Mesodermal cell (in vitro differentiated cells): ENCODE measurements around the gene RAB31.

Experiments
- H3K27ac ChIP-seq: 2 replicates; pipeline ENCODE4 v1.7.0; 2013; ENCODE audit warnings: mild to moderate bottlenecking, low read depth, low read length, moderate library complexity; ENCODE audit not compliant: severe bottlenecking
- H3K36me3 ChIP-seq: 2 replicates; pipeline ENCODE4 v1.7.1; 2013; ENCODE audit warnings: mild to moderate bottlenecking, low read length, moderate library complexity; ENCODE audit not compliant: control insufficient read depth, insufficient read depth
- H3K4me1 ChIP-seq: one replicate; pipeline ENCODE4 v1.7.1; 2013; ENCODE audit warnings: mild to moderate bottlenecking, low read length; ENCODE audit not compliant: insufficient read depth, control insufficient read depth, poor library complexity, severe bottlenecking
- H3K4me3 ChIP-seq: 2 replicates; pipeline ENCODE4 v1.7.0; 2013; ENCODE audit warnings: low read length, control low read depth, mild to moderate bottlenecking; ENCODE audit not compliant: insufficient read depth, poor library complexity, severe bottlenecking; ENCODE audit errors: extremely low read depth
- H3K9me3 ChIP-seq: 2 replicates; pipeline ENCODE4 v1.7.1; 2013; ENCODE audit warnings: mild to moderate bottlenecking, low read length, moderate library complexity; ENCODE audit not compliant: control insufficient read depth
- WGBS, 2 experiments: methylation state at CpG; one replicate each; pipeline ENCODE4 v1.1.5; 2013; ENCODE audit warnings: missing lambda C conversion rate in 2 of 2; ENCODE audit not compliant: insufficient coverage in 2 of 2; 5-methylcytosine and 5-hydroxymethylcytosine counted together

The RAB31 gene

DNA sequence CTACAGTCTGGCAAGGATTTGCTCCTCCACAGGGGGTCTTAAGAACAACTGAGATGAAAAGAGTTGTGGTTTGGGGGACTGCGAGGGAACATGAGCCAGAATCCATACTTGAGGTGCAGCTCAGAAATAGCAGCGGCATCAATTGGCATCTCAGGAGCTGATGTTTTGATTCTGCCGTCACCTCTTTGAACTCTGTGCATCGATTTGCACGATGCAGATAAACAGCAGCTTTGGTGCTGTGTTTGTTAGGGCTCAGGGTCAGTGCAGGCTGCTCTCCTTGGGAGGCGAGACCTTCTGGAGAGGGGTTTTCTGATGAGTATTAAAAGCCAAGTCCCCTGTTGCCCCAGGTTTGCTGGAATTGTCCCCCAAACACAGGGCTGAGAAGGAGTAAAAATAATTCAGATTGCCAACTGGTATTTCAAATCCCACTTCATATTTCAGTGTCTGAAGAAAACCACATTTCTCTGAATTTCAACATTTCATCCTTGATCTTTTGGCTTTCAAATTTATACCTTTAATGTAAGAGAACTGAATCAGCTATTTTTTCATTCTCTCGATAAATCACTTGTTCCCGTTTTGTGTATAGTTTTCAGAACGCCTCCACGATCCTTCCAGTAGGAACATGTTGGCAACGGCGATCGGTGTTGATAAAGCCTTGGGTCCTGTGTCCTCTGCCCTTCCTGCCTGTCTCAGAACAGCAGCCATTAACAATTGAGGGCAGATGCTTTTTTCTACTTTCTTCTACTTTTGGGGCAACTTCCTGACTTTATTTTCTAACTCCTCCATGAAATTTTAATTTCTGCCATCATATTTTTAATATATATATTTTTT, 65.0 kb downstream of the RAB31 start:
- Histone ChIP-seq H3K36me3 (peaks cover 35% of the 10 kb centered on the region), H3K27ac (no peak overlapping the region), H3K4me1 (peaks cover 26% of the 10 kb centered on the region), H3K9me3 (no peaks in the 10 kb centered on the region), H3K4me3 (no peak overlapping the region)
- WGBS, 2 experiments: 94 to 96% methylated on average over 11 to 12 of the region's 13 CpGs

- peaks cover 39% of the 10 kb centered on the region for H3K36me3 ChIP-seq
- H3K4me3 ChIP-seq: no peak overlapping the region
- 92% methylated on average over 4 of the region's 5 CpGs; no CpG with 5 or more reads in 1 of the 2 experiments for WGBS, 2 experiments
- no peak overlapping the region for H3K27ac ChIP-seq
- H3K9me3 ChIP-seq: no peaks in the 10 kb centered on the region
- peaks cover 26% of the 10 kb centered on the region for H3K4me1 ChIP-seq
These were observed 66.0 kb downstream of the RAB31 start for GRCh38 chr18:9774150-9774549.

DNA sequence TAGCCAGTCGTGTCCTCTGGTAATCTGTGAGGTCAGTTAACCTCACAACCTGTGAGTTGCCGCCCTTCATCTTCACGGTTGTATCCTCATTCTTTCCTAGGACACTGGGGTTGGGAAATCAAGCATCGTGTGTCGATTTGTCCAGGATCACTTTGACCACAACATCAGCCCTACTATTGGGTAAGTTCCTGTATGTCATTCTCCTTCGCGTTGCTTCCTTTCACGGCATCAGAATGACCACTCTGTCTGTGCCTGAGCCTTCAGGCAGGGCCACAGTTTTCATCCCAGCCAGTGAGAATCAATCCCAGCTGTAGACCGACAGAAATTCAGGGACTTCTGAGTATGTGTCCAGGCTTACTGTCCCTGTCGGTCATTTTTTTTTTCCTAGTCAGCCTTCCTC, 67.1 kb downstream of the RAB31 start:
- no peak overlapping the region for H3K27ac ChIP-seq
- H3K36me3 ChIP-seq: peaks cover 48% of the 10 kb centered on the region
- no peak overlapping the region for H3K4me3 ChIP-seq
- 89 to 95% methylated on average over 10 of the region's 10 CpGs for WGBS, 2 experiments
- no peaks in the 10 kb centered on the region for H3K9me3 ChIP-seq
- peaks cover 25% of the 10 kb centered on the region for H3K4me1 ChIP-seq

DNA sequence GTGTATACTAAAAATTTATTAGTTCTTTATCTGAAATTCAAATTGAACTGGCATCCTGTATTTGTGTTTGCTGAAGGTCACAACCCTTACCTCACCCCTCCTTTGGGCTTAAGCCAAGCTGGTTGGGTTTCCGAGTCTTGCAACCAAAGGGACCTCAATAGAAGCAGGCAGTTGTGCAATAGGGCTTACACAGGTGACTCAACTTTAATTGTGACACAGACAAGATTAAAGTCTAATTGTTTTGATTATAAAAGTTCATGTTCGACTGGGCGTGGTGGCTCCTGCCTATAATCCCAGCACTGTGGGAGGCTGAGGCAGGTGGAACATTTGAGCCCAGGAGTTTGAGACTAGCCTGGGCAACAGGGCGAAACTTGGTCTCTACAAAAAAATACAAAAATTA, 71.5 kb downstream of the RAB31 start:
- no peak overlapping the region for H3K27ac ChIP-seq
- H3K4me3 ChIP-seq: no peak overlapping the region
- peaks cover 15% of the 10 kb centered on the region for H3K4me1 ChIP-seq
- H3K36me3 ChIP-seq: peaks cover 55% of the 10 kb centered on the region
- WGBS, 2 experiments: 97 to 100% methylated on average over 3 of the region's 4 CpGs
- H3K9me3 ChIP-seq: no peaks in the 10 kb centered on the region

DNA sequence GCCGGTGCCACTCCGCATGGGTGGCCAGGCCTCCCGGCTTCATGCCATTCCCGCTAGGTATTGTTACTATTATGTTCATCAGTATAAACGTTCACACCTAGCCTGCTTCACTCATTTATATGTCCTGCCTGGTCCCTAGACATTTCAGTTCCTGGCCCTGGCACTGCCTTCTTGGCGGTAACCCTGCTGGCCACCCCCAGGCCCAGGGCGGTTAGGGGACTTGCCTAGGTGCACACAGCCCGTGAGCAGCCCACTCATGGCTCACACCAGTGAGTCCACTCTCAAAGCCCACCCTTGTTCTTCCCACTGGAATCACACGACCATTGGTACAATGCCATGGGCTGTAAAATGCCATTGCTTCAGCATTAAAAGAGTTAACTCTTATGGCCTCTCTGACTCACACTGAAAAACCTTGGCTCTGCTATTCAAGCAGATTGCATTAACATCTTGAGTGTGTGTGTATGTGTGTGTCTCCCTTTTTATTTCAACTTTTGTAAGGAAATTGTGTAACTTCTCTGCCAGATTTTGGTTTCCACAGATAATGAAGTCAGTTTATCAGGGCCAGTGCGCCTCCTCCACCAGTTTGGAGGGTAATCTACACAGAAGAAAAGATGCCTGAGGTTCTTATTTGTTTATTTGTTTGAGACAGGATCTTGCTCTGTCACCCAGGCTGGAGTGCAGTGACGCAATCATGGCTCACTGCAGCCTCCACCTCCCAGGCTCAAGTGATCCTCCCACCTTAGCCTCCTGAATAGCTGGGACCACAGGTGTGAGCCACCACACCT, 74.2 kb downstream of the RAB31 start:
- Histone ChIP-seq H3K27ac (peak overlapping the region; percentile 69), H3K4me3 (no peak overlapping the region)
- WGBS, 2 experiments: 87% methylated on average over 10 of the region's 11 CpGs

GRCh38 chr18:9786631-9787030, 78.5 kb downstream of the RAB31 start:
- H3K4me3 ChIP-seq: no peak overlapping the region
- peaks cover 10% of the 10 kb centered on the region for H3K4me1 ChIP-seq
- 80 to 90% methylated on average over 2 of the region's 3 CpGs for WGBS, 2 experiments
- H3K9me3 ChIP-seq: no peaks in the 10 kb centered on the region
- H3K27ac ChIP-seq: no peak overlapping the region
- peaks cover 53% of the 10 kb centered on the region for H3K36me3 ChIP-seq

More for the DNA sequence above, 74.2 kb downstream of the RAB31 start:
- Histone ChIP-seq H3K36me3 (peaks cover 58% of the 10 kb centered on the region), H3K4me1 (peaks cover 15% of the 10 kb centered on the region), H3K9me3 (no peaks in the 10 kb centered on the region)

GRCh38 chr18:9787036-9787435, 78.9 kb downstream of the RAB31 start:
- 100% methylated on average over 1 of the region's 1 CpG for WGBS, 2 experiments
- Histone ChIP-seq H3K36me3 (peaks cover 57% of the 10 kb centered on the region), H3K27ac (no peak overlapping the region), H3K9me3 (no peaks in the 10 kb centered on the region), H3K4me1 (peaks cover 6% of the 10 kb centered on the region), H3K4me3 (no peak overlapping the region)

GRCh38 chr18:9787712-9788111, 79.6 kb downstream of the RAB31 start:
- Histone ChIP-seq H3K36me3 (peaks cover 64% of the 10 kb centered on the region), H3K27ac (no peak overlapping the region), H3K4me3 (no peak overlapping the region), H3K4me1 (no peaks in the 10 kb centered on the region), H3K9me3 (no peaks in the 10 kb centered on the region)
- 95 to 100% methylated on average over 3 to 4 of the region's 6 CpGs for WGBS, 2 experiments

GRCh38 chr18:9788140-9788539, 80.0 kb downstream of the RAB31 start:
- Histone ChIP-seq H3K27ac (no peak overlapping the region), H3K9me3 (no peaks in the 10 kb centered on the region), H3K4me1 (no peaks in the 10 kb centered on the region), H3K4me3 (no peak overlapping the region), H3K36me3 (peaks cover 65% of the 10 kb centered on the region)
- no CpG with 5 or more reads among the region's 1 CpG for WGBS, 2 experiments

GRCh38 chr18:9788860-9789259, 80.8 kb downstream of the RAB31 start:
- H3K4me3 ChIP-seq: no peak overlapping the region
- WGBS, 2 experiments: 100% methylated on average over 1 of the region's 2 CpGs; no CpG with 5 or more reads in 1 of the 2 experiments
- no peaks in the 10 kb centered on the region for H3K9me3 ChIP-seq
- H3K36me3 ChIP-seq: peaks cover 69% of the 10 kb centered on the region
- H3K4me1 ChIP-seq: no peaks in the 10 kb centered on the region
- H3K27ac ChIP-seq: no peak overlapping the region
